GDM1 (cell line): ENCODE data around the gene PTPN5.
"Not testable (repeated sequence)": the region's sequence is repeated elsewhere in the genome, so short reads cannot be mapped to it uniquely, and the experiment has no call there.

Source experiments
- DNase-seq: peaks from one replicate; lab custom pipeline; 2025; lab: John Stamatoyannopoulos, UW

Gene PTPN5

GRCh38 chr11:18682466-18682865, 109.1 kb downstream of the PTPN5 start:
- DNase-seq: no peak

- not testable (repeated sequence) for DNase-seq
Measured at GRCh38 chr11:18681949-18682348, 109.6 kb downstream of the PTPN5 start.
